Stimulated activated CD4-positive, alpha-beta T cell treated with anti-CD3 and anti-CD28 coated beads, Interleukin-12 subunit alpha, Interleukin-12 subunit beta, amount 100 ng/mL, for 24 hours (primary cell): ENCODE results near the gene RELN.

Source experiments
- DNase-seq, 2 experiments: peaks; one replicate each; pipeline ENCODE4 v3.0.0-alpha.2; 2020; ENCODE audit warnings: low read depth in 2 of 2

The RELN gene

GRCh38 chr7:103686064-103686463 lies 303.4 kb downstream of the RELN start:
- no peak for DNase-seq

- no peak for DNase-seq
Observed at GRCh38 chr7:103685646-103686045, 303.8 kb downstream of the RELN start.

- no peak for DNase-seq
Observed at GRCh38 chr7:103683348-103683747, 306.1 kb downstream of the RELN start.

GRCh38 chr7:103680161-103681144 lies 309.0 kb downstream of the RELN start:
- no peak for DNase-seq

GRCh38 chr7:103679151-103680132 lies 310.0 kb downstream of the RELN start:
- no peak for DNase-seq

- no peak for DNase-seq
Observed at GRCh38 chr7:103668279-103668941, 321.0 kb downstream of the RELN start.

- no peak for DNase-seq
Observed at GRCh38 chr7:103666326-103666725, 323.1 kb downstream of the RELN start.

- DNase-seq = no peak
Observed at GRCh38 chr7:103664577-103664976, 324.9 kb downstream of the RELN start.

GRCh38 chr7:103660455-103661371 lies 328.7 kb downstream of the RELN start:
- DNase-seq = no peak

GRCh38 chr7:103658055-103659005 lies 331.1 kb downstream of the RELN start:
- no peak for DNase-seq

GRCh38 chr7:103657474-103657894 lies 332.0 kb downstream of the RELN start:
- DNase-seq = no peak

- DNase-seq = no peak
Observed at GRCh38 chr7:103656221-103656620, 333.2 kb downstream of the RELN start.

- DNase-seq = no peak
Observed at GRCh38 chr7:103651593-103652377, 337.7 kb downstream of the RELN start.

- DNase-seq = no peak
Observed at GRCh38 chr7:103649052-103649451, 340.4 kb downstream of the RELN start.

GRCh38 chr7:103648135-103648534 lies 341.3 kb downstream of the RELN start:
- no peak for DNase-seq

GRCh38 chr7:103644319-103644718 lies 345.1 kb downstream of the RELN start:
- DNase-seq = no peak

GRCh38 chr7:103640031-103640779 lies 349.3 kb downstream of the RELN start:
- no peak for DNase-seq

- DNase-seq = no peak
Observed at GRCh38 chr7:103637726-103638125, 351.7 kb downstream of the RELN start.
